Measurements from ENCODE around the gene FNDC5.

Gene FNDC5

DNA sequence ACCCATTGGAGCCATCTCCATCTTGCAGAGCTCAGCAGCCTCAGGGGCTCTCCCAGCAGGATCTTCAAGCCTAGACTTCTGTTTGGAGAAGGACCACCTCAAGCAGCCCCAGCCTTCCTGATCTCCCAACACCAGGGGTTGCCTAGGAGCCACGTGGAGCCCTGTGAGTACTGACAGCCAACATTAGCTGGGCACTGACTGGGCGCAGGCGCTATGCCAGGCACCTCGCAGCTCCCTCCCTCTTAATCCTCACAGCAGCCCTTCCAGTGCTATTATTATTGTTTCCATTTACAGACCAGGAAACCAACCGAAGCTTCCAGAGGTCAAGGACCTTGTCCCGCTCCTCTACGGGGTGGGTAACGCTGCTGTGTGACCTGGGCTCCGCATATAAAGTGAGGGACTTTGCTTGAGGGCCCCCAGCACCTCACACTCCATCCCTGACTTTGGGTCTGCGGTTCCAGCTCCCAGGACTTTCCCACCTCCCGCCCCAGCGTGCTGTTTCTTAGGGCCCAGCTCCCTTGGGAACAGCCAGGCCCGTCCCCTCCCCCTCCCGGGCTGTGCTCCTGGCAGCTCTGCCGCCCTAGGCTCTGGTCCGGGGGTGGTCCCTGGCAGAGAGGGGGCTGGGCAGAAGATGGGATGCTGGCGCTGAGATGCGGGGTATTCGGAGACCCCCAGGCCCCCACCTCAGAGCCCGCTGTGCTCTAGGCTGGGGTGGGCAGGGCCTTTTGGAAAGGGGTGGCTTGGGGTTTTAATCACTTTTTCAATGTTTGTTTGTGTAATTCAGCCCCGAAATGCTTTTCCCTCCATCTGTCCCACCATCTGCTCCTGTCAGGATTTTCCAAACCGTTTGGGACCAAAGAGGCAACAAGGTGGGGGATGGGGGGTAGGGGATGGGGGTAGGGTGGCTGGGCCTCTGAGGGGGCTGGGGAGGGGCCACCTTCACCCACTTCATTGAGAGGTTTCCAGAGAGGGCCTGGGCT is 11.4 kb upstream of the FNDC5 start:
- TF ChIP-seq, protein P1, sequence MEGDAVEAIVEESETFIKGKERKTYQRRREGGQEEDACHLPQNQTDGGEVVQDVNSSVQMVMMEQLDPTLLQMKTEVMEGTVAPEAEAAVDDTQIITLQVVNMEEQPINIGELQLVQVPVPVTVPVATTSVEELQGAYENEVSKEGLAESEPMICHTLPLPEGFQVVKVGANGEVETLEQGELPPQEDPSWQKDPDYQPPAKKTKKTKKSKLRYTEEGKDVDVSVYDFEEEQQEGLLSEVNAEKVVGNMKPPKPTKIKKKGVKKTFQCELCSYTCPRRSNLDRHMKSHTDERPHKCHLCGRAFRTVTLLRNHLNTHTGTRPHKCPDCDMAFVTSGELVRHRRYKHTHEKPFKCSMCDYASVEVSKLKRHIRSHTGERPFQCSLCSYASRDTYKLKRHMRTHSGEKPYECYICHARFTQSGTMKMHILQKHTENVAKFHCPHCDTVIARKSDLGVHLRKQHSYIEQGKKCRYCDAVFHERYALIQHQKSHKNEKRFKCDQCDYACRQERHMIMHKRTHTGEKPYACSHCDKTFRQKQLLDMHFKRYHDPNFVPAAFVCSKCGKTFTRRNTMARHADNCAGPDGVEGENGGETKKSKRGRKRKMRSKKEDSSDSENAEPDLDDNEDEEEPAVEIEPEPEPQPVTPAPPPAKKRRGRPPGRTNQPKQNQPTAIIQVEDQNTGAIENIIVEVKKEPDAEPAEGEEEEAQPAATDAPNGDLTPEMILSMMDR (IDR thresholded peaks at IDR 0.05; ENCODE audit: extremely low read depth, missing control alignments): no peak
- no peak for DNase-seq (ENCODE audit: low spot score)

DNA sequence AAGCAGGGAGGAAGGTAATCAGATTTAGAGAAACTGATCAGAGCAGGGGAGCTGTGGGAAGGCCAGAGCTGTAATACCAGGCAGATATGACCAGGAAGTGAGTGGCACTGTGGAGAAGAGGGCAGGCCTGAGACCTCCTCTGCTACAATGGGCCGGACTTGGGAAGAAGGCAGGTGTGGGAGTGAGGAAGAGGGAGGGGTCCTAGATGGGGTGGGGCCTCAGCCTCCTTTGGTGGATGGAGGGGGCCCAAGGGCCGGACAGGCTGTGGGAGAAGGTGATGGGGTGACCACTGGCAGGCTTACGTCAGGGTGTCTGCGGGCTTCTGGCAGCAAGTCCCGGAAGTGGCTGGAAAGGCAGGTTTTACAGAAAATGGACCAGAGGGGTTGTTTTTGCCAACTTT is 10.6 kb upstream of the FNDC5 start:
- no peak for DNase-seq (ENCODE audit: low spot score)
- TF ChIP-seq, protein P1 (IDR thresholded peaks at IDR 0.05; ENCODE audit: extremely low read depth, missing control alignments): no peak

DNA sequence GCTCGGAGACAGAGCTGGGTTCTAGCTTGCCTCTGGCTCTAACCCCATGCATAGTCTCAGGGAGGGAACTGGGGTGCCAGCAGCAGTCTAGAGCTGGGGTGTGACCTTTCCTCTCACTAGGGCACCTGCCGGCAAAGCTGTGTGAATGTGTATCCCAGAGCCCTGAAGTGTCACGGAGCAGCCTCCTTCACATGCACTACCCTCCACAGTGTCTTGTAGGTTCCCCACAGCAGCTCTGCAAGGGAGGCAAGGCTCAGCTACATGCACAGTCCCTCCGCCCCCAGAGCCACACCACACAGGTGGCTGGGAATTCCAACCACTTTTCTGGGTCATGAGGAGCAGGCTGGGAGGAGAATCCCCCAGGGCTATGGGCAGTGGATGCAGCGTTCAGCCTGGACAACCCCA is 7.9 kb upstream of the FNDC5 start:
- DNase-seq (ENCODE audit: low spot score): no peak
- TF ChIP-seq, protein P1 (IDR thresholded peaks at IDR 0.05; ENCODE audit: extremely low read depth, missing control alignments): no peak

DNA sequence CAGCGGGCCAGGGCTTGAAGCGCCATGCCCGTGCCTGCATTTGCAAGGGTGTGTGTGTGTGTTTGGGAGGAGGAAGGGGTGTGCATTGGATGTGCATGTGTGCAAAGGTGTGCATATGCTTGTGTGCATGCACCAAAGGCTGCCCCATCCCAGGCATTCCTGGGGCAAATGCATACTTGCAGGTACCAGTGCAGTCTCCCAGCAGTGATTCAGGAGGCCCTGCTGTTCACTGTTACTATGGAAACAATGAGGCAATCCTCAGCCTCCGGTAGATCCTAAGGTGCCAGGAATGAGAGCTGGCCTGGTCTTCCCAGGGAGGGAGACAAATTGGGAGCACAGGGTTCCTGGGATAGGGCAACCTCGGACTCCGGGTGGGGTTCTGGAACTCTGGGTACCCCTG is 7.5 kb upstream of the FNDC5 start:
- TF ChIP-seq, protein P1 (IDR thresholded peaks at IDR 0.05; ENCODE audit: extremely low read depth, missing control alignments): no peak
- no peak for DNase-seq (ENCODE audit: low spot score)

DNA sequence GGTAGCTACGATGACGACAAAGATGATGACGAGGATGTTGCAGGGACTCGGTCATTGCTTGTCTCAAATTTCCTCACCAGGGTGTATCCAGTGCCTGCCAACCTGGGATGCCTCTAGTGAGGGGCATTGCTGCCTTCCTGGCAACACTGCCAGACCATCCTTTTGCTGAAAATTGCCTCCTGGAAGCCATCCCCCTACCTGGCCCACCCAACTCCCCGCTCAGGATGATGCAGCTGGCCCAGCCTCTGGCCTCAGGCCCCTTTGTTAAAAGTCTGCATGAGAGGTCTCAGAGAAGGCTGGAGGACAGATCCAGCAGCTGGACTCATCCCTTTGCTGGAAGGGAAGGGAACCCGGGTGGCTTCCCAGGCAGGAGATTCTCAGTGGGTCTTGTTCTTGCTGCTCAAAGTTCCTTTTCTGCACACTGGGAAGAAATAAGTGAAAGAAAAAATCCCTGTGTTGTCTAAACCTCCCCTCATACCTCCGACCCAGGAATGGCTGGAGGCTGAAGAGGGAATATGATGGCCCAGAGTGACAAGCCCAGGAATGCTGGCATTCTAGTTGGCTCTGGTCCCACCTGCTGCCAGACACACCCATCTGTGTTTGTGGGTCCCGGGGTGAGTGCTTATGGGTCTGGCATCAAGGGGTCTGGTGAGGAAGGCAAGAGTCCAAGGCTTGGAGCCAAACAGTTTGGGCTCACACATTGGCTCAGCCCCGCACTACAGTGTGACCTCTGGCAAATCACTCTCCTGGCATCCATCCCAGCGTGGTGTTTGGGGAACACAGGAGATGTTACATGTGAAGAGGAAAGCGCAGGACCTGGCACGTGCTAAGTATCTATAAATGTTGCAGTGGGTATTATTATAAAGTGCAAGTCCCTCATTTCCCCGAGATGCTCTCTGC is 6.7 kb upstream of the FNDC5 start:
- DNase-seq (ENCODE audit: low spot score): no peak
- TF ChIP-seq, protein P1 (IDR thresholded peaks at IDR 0.05; ENCODE audit: extremely low read depth, missing control alignments): no peak

DNA sequence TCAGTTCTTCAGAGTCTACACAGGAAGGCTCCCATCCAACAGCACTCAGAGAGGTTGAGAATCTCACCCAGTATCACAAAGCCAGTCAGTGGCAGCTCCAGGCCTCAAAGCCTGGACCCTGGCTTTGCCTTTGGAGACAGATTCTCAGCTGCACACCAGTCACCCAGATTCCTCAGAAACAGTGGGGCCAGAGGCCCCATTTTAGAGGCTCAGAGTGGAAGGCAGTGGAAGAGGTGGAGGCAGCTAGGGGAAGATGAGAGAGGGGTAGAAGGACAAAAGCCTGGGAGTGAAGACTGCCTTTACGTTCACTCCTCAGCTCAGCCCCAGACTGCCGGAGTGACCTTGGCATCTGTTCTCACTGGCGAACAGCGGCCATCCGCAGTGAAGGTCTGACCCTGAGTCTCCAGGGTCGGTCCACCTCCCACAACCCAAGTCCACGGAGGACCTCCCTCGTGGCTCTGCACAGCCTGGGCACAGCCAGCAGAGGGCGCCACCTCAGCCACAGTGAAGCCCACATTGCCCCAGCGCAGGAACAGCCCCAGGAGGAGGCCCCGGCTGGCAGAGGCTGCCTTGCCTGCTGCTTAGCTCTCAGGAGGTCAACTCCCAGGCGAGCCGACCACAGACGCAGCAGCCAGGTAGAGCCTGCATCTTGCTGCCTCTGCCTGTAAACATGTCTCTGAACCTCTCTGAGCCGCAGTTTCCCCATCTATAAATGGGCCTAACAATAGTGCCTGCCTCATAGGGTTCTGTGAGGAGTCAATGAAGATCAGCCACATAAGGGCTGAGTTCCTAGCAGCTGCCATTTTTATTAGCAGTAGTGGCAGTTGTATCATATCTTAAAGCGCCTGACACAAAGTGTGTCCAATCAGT is 5.9 kb upstream of the FNDC5 start:
- TF ChIP-seq, protein P1 (IDR thresholded peaks at IDR 0.05; ENCODE audit: extremely low read depth, missing control alignments): peak; percentile 91
- DNase-seq (ENCODE audit: low spot score): peak; percentile 84

Data from GM20000 (cell line).